Posterior cingulate gyrus (tissue), 11 donors: ENCODE measurements around the gene TGFB1I1.
"Not testable (repeated sequence)": the region's sequence is repeated elsewhere in the genome, so short reads cannot be mapped to it uniquely, and the experiment has no call there.

Experiments
- DNase-seq, 10 donors: peaks; one replicate each; pipeline versions ENCODE4 v3.0.0 to v3.0.0-alpha.2; 2020 to 2021; ENCODE audit warnings: mixed read lengths in 3 of 10
- intact Hi-C: fragments of 100-400 bp; cut with DNase I; formaldehyde crosslinking; loops from one replicate; pipeline ENCODE4 v1.15.1; 2023

The TGFB1I1 gene

GRCh38 chr16:31502981-31503380 lies 31.0 kb downstream of the TGFB1I1 start:
- DNase-seq = no peak
- intact Hi-C loops = loop anchor here (5.0 kb wide), 1 partner anchor 371 kb away; no protein-coding TSS in a partner anchor

- not testable (repeated sequence) for DNase-seq
- intact Hi-C loops = loop anchor here (5.0 kb wide), 1 partner anchor 371 kb away; no protein-coding TSS in a partner anchor
These were observed 31.6 kb downstream of the TGFB1I1 start for GRCh38 chr16:31503555-31503954.

GRCh38 chr16:31504159-31504558 lies 32.2 kb downstream of the TGFB1I1 start:
- DNase-seq = peak in 1 of 10 donors; percentile 20
- intact Hi-C loops = loop anchor here (5.0 kb wide), 1 partner anchor 372 kb away; no protein-coding TSS in a partner anchor

- no peak for DNase-seq
- intact Hi-C loops = loop anchor here (5.0 kb wide), 1 partner anchor 548 kb away; the partner anchor contains the start of gene SETD1A
These were observed 33.5 kb downstream of the TGFB1I1 start for GRCh38 chr16:31505483-31505882.

GRCh38 chr16:31507617-31507928 lies 35.6 kb downstream of the TGFB1I1 start:
- DNase-seq = no peak
- intact Hi-C loops = loop anchor here (5.0 kb wide), 1 partner anchor 550 kb away; the partner anchor contains the start of gene SETD1A

GRCh38 chr16:31507929-31508705 lies 36.2 kb downstream of the TGFB1I1 start, which contains the start of gene RUSF1:
TSS of gene RUSF1 (minus strand) at chr16:31508391. CDS start at chr16:31508373, 18 bp downstream.
- peak; percentile 87 to 99 (median 92) for DNase-seq
- intact Hi-C loops = loop anchor here (2.0 to 5.0 kb wide), 2 partner anchors 47 to 551 kb away; partner anchors contain the start of gene SETD1A

- intact Hi-C loops = loop anchor here (2.0 to 5.0 kb wide), 2 partner anchors 48 to 551 kb away; partner anchors contain the start of gene SETD1A
- DNase-seq = no peak
These were observed 36.8 kb downstream of the TGFB1I1 start for GRCh38 chr16:31508706-31509195.

- intact Hi-C loops = no loop called here
- no peak for DNase-seq
These were observed 41.2 kb downstream of the TGFB1I1 start for GRCh38 chr16:31513126-31513525.

- no peak for DNase-seq
- intact Hi-C loops = no loop called here
These were observed 41.9 kb downstream of the TGFB1I1 start for GRCh38 chr16:31513884-31514283.

- intact Hi-C loops = no loop called here
- DNase-seq = no peak
These were observed 45.9 kb downstream of the TGFB1I1 start for GRCh38 chr16:31517800-31518402.

GRCh38 chr16:31519759-31520431 lies 47.9 kb downstream of the TGFB1I1 start:
- intact Hi-C loops = no loop called here

GRCh38 chr16:31521368-31521767 lies 49.4 kb downstream of the TGFB1I1 start:
- intact Hi-C loops = no loop called here
- DNase-seq = no peak

More at GRCh38 chr16:31519759-31520431, 47.9 kb downstream of the TGFB1I1 start:
- DNase-seq = no peak

- DNase-seq = no peak
- intact Hi-C loops = no loop called here
These were observed 50.1 kb downstream of the TGFB1I1 start for GRCh38 chr16:31522071-31522470.

GRCh38 chr16:31523768-31524167 lies 51.8 kb downstream of the TGFB1I1 start:
- intact Hi-C loops, DNase-seq: not testable (repeated sequence)

- DNase-seq = no peak
- intact Hi-C loops = no loop called here
These were observed 53.2 kb downstream of the TGFB1I1 start for GRCh38 chr16:31525113-31525512.
